ENCODE data around the gene MYORG.

MYORG gene

GRCh38 chr9:34417734-34418133 is 41.0 kb upstream of the MYORG start:
- no peak for ATAC-seq
- TF ChIP-seq RARB (CRISPR knock-in tag; IDR thresholded peaks at IDR 0.05) (no peak), TCF4 (CRISPR knock-in tag; IDR thresholded peaks at IDR 0.05; ENCODE audit: borderline replicate concordance) (no peak), OSR1 (CRISPR knock-in tag; IDR thresholded peaks at IDR 0.05) (no peak), ZNF70 (CRISPR knock-in tag; IDR thresholded peaks at IDR 0.05) (no peak), ZNF8 (CRISPR knock-in tag; IDR thresholded peaks at IDR 0.05) (no peak), SNAI2 (CRISPR knock-in tag; IDR thresholded peaks at IDR 0.05) (no peak), CREB5 (CRISPR knock-in tag; IDR thresholded peaks at IDR 0.05; ENCODE audit: low read depth) (no peak), GLIS3 (CRISPR knock-in tag; IDR thresholded peaks at IDR 0.05) (no peak), ZNF565 (CRISPR knock-in tag; conservative IDR thresholded peaks at IDR 0.05; ENCODE audit: low read depth) (no peak), ZC3H10 (CRISPR knock-in tag; IDR thresholded peaks at IDR 0.05) (no peak), PPARA (CRISPR knock-in tag; IDR thresholded peaks at IDR 0.05; ENCODE audit: borderline replicate concordance) (no peak), CSDC2 (CRISPR knock-in tag; IDR thresholded peaks at IDR 0.05) (no peak)
- TF ChIP-seq, protein P1, sequence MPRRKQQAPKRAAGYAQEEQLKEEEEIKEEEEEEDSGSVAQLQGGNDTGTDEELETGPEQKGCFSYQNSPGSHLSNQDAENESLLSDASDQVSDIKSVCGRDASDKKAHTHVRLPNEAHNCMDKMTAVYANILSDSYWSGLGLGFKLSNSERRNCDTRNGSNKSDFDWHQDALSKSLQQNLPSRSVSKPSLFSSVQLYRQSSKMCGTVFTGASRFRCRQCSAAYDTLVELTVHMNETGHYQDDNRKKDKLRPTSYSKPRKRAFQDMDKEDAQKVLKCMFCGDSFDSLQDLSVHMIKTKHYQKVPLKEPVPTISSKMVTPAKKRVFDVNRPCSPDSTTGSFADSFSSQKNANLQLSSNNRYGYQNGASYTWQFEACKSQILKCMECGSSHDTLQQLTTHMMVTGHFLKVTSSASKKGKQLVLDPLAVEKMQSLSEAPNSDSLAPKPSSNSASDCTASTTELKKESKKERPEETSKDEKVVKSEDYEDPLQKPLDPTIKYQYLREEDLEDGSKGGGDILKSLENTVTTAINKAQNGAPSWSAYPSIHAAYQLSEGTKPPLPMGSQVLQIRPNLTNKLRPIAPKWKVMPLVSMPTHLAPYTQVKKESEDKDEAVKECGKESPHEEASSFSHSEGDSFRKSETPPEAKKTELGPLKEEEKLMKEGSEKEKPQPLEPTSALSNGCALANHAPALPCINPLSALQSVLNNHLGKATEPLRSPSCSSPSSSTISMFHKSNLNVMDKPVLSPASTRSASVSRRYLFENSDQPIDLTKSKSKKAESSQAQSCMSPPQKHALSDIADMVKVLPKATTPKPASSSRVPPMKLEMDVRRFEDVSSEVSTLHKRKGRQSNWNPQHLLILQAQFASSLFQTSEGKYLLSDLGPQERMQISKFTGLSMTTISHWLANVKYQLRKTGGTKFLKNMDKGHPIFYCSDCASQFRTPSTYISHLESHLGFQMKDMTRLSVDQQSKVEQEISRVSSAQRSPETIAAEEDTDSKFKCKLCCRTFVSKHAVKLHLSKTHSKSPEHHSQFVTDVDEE (CRISPR knock-in tag; IDR thresholded peaks at IDR 0.05), result no peak
- TF ChIP-seq, protein P2, sequence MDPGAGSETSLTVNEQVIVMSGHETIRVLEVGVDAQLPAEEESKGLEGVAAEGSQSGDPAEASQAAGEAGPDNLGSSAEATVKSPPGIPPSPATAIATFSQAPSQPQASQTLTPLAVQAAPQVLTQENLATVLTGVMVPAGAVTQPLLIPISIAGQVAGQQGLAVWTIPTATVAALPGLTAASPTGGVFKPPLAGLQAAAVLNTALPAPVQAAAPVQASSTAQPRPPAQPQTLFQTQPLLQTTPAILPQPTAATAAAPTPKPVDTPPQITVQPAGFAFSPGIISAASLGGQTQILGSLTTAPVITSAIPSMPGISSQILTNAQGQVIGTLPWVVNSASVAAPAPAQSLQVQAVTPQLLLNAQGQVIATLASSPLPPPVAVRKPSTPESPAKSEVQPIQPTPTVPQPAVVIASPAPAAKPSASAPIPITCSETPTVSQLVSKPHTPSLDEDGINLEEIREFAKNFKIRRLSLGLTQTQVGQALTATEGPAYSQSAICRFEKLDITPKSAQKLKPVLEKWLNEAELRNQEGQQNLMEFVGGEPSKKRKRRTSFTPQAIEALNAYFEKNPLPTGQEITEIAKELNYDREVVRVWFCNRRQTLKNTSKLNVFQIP (CRISPR knock-in tag; IDR thresholded peaks at IDR 0.05; ENCODE audit: borderline replicate concordance, low read depth), result no peak

DNA sequence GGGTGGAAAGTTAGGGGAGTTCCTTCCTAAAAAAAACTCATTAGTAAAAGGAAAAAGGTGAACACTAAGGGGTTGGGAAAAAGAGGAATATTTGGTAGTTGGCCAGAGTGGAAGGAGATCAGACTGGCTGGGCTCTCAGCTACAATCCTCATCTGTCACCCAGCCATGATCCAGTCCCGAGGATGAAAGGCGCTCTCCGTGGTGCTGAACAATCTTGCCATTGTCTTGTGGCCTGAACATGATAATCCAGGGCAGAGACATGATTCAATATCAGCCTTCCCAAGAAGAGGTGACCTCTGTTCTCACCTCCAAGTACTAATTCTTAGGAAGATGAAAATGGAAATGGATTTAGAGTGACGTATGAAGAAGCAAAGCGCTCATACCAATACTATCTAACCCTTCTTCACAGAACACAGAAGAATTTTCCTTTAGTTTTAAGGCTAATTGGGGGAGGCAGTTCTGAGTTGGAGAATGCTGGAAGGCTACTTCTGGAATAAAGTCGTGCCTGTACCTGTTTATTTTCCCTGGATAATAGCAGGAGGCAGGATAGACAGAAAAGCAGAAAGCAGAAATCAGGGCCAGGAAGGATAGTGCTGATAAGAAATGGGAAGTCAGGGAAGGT is 36.6 kb upstream of the MYORG start:
- ATAC-seq, result peak; percentile 74
- TF ChIP-seq ZC3H10 (CRISPR knock-in tag; IDR thresholded peaks at IDR 0.05), result no peak
- no peak for TF ChIP-seq ZNF70 (CRISPR knock-in tag; IDR thresholded peaks at IDR 0.05)
- TF ChIP-seq RARB (CRISPR knock-in tag; IDR thresholded peaks at IDR 0.05), result no peak
- no peak for TF ChIP-seq ISL1 (CRISPR knock-in tag; IDR thresholded peaks at IDR 0.05)
- no peak for TF ChIP-seq CSRNP3 (CRISPR knock-in tag; IDR thresholded peaks at IDR 0.05)
- TF ChIP-seq PATZ1 (CRISPR knock-in tag; IDR thresholded peaks at IDR 0.05; ENCODE audit: borderline replicate concordance), result no peak
- no peak for TF ChIP-seq CSDC2 (CRISPR knock-in tag; IDR thresholded peaks at IDR 0.05)
- no peak for TF ChIP-seq BACH2 (CRISPR knock-in tag; IDR thresholded peaks at IDR 0.05; ENCODE audit: borderline replicate concordance)
- no peak for TF ChIP-seq ARNTL (CRISPR knock-in tag; IDR thresholded peaks at IDR 0.05; ENCODE audit: borderline replicate concordance, low read depth)
- no peak for TF ChIP-seq TOX (CRISPR knock-in tag; IDR thresholded peaks at IDR 0.05; ENCODE audit: borderline replicate concordance)
- TF ChIP-seq ESRRG (CRISPR knock-in tag; IDR thresholded peaks at IDR 0.05), result no peak
- TF ChIP-seq CREB5 (CRISPR knock-in tag; IDR thresholded peaks at IDR 0.05; ENCODE audit: low read depth), result no peak
- TF ChIP-seq, protein P2 (CRISPR knock-in tag; IDR thresholded peaks at IDR 0.05; ENCODE audit: borderline replicate concordance, low read depth), result no peak
- TF ChIP-seq TCF4 (CRISPR knock-in tag; IDR thresholded peaks at IDR 0.05; ENCODE audit: borderline replicate concordance), result no peak
- no peak for TF ChIP-seq ZNF8 (CRISPR knock-in tag; IDR thresholded peaks at IDR 0.05)
- TF ChIP-seq GLIS3 (CRISPR knock-in tag; IDR thresholded peaks at IDR 0.05), result no peak
- no peak for TF ChIP-seq SNAI2 (CRISPR knock-in tag; IDR thresholded peaks at IDR 0.05)
- no peak for TF ChIP-seq ZFP30 (CRISPR knock-in tag; IDR thresholded peaks at IDR 0.05)
- no peak for TF ChIP-seq OSR1 (CRISPR knock-in tag; IDR thresholded peaks at IDR 0.05)
